Right cardiac atrium (tissue), 5 donors: ENCODE results near the gene PCDHGA12. TPM values are rescaled to one million over a fixed set of nuclear protein-coding genes. Genes with fewer than 3 reads are reported as not detected.
"Not testable (repeated sequence)": the region's sequence is repeated elsewhere in the genome, so short reads cannot be mapped to it uniquely, and the experiment has no call there.

Experiments
- ATAC-seq, 2 donors: fragments of 200-7000 bp; cut with Tn5 transposase; one replicate each; pipeline versions ENCODE4 v1.8.0 to v1.9.1; 2020; ENCODE audit warnings: moderate library complexity in 2 of 2, mild to moderate bottlenecking in 1 of 2
- DNase-seq, 3 donors: peaks; one replicate each; pipeline ENCODE4 v3.0.0-alpha.2; 2020
- H3K27ac ChIP-seq: one replicate; pipeline ENCODE4 v1.5.1; 2013; ENCODE audit warnings: mild to moderate bottlenecking, low read length, control low read depth, moderate library complexity
- H3K27me3 ChIP-seq: one replicate; pipeline ENCODE4 v1.6.1; 2013; ENCODE audit not compliant: control insufficient read depth, insufficient read depth
- H3K4me1 ChIP-seq: one replicate; pipeline ENCODE4 v1.6.1; 2013; ENCODE audit warnings: low read length; ENCODE audit not compliant: control insufficient read depth, insufficient read depth
- H3K4me3 ChIP-seq: one replicate; pipeline ENCODE4 v1.5.1; 2013; ENCODE audit warnings: low read length, control low read depth
- H3K9me3 ChIP-seq: one replicate; pipeline ENCODE4 v1.6.1; 2013; ENCODE audit warnings: low read length; ENCODE audit not compliant: control insufficient read depth
- WGBS: extraction: QIAGEN DNeasy Blood & Tissue Kit; methylation state at CpG from one replicate; pipeline ENCODE4 v1.1.7; 2013; 5-methylcytosine and 5-hydroxymethylcytosine counted together
- intact Hi-C, 4 donors: fragments of 100-400 bp; cut with DNase I; formaldehyde crosslinking; loops; one replicate each; pipeline versions ENCODE4 v1.11.0 to v1.14.0; 2022 to 2023
- long read RNA-seq, 4 donors: library from polyadenylated mRNA; unstranded; transcript quantifications; one replicate each; pipeline ENCODE4 v2.0.0, GENCODE V29; 2020 to 2021
- polyA plus RNA-seq: library from polyadenylated mRNA; stranded (reverse); fragments of 200-250 nt; gene quantifications from one replicate; pipeline ENCODE4 v1.2.3, GENCODE V29; 2013
- total RNA-seq, 4 donors: library from RNA; stranded (reverse); fragmentation: NEBNext Ultra II Directional; extraction: Animal tissue kit (Norgen Biotek cat#: 25700); gene quantifications; one replicate each; pipeline ENCODE4 v1.2.1, GENCODE V29; 2021
- donor health status: healthy with polysubstance abuse.
- donor health status: DM: no; HTN: yes; CAD: no.
- donor health status: DM: no; HTN: no; CAD: no.
- donor health status: DM: no; HTN: yes; CAD: no; lungs with severe emphysema.
- donor health status: DM: yes; HTN: yes; CAD: no.

The PCDHGA12 gene
- total RNA-seq (1 to 10 TPM; 4.8 to 7.1 (median 5.6) TPM), polyA plus RNA-seq (2.7 TPM)
- long read RNA-seq, donor 1, full-length matches to known transcripts: 3 of 8 reads
- long read RNA-seq, donor 1, partial matches to known transcripts: 3 of 8 reads
- long read RNA-seq, donor 1, other reads (novel, unspliced or antisense): 2 of 8 reads
- long read RNA-seq, donor 2, full-length matches to known transcripts: 4 of 6 reads
- long read RNA-seq, donor 2, partial matches to known transcripts: 1 of 6 reads
- long read RNA-seq, donor 2, other reads (novel, unspliced or antisense): 1 of 6 reads
- long read RNA-seq, donor 3, full-length matches to known transcripts: 5 of 10 reads
- long read RNA-seq, donor 3, partial matches to known transcripts: 4 of 10 reads
- long read RNA-seq, donor 3, other reads (novel, unspliced or antisense): 1 of 10 reads
- long read RNA-seq, donor 4, full-length matches to known transcripts: 1 of 1 reads
- long read RNA-seq, donor 4, partial matches to known transcripts: 0 of 1 reads
- long read RNA-seq, donor 4, other reads (novel, unspliced or antisense): 0 of 1 reads

- intact Hi-C loops: loop anchor here in 1 of 4 donors (5.0 kb wide), 1 partner anchor 92 kb away; no protein-coding TSS in a partner anchor
- no peak within 1 kb of the TSS for H3K27ac ChIP-seq
- 12% methylated on average over 33 of the region's 33 CpGs for WGBS
- DNase-seq (peak; percentile 66 to 81 (median 75)), ATAC-seq (peak; percentile 86 to 89)
- H3K27me3 ChIP-seq: no peaks in the 10 kb centered on the region
- no peaks in the 10 kb centered on the region for H3K4me1 ChIP-seq
- H3K9me3 ChIP-seq: peaks cover 11% of the 10 kb centered on the region
- peak within 1 kb of the TSS; percentile 1 for H3K4me3 ChIP-seq
These were observed at the start of gene PCDHGA12 for GRCh38 chr5:141430332-141431113. TSS of gene PCDHGA12 (plus strand) at chr5:141430507. CDS start at chr5:141430760, 253 bp downstream.

GRCh38 chr5:141382469-141383294 lies 47.6 kb upstream of the PCDHGA12 start, which contains the start of gene PCDHGA7:
TSS of gene PCDHGA7 (plus strand) at chr5:141382742. CDS start at chr5:141382900, 158 bp downstream.
- intact Hi-C loops: no loop called here
- no peaks in the 10 kb centered on the region for H3K27me3 ChIP-seq
- DNase-seq: no peak
- H3K4me3 ChIP-seq: peak within 1 kb of the TSS; percentile 58
- ATAC-seq: peak in 1 of 2 donors; percentile 32
- H3K4me1 ChIP-seq: no peaks in the 10 kb centered on the region
- peaks cover 4% of the 10 kb centered on the region for H3K9me3 ChIP-seq
- 13% methylated on average over 37 of the region's 37 CpGs for WGBS
- no peak within 1 kb of the TSS for H3K27ac ChIP-seq

- no peak for ATAC-seq
- peaks cover 4% of the 10 kb centered on the region for H3K9me3 ChIP-seq
- peak overlapping the region; percentile 58 for H3K4me3 ChIP-seq
- H3K27ac ChIP-seq: no peak overlapping the region
- no peaks in the 10 kb centered on the region for H3K27me3 ChIP-seq
- WGBS: 33% methylated on average over 21 of the region's 21 CpGs
- H3K4me1 ChIP-seq: no peaks in the 10 kb centered on the region
- no peak for DNase-seq
- intact Hi-C loops: no loop called here
These were observed 47.0 kb upstream of the PCDHGA12 start for GRCh38 chr5:141383345-141383744.

GRCh38 chr5:141384471-141385267 lies 45.6 kb upstream of the PCDHGA12 start:
- no peak for DNase-seq
- 43% methylated on average over 43 of the region's 43 CpGs for WGBS
- ATAC-seq: no peak
- peaks cover 4% of the 10 kb centered on the region for H3K9me3 ChIP-seq
- intact Hi-C loops: no loop called here
- H3K4me1 ChIP-seq: no peaks in the 10 kb centered on the region
- H3K27me3 ChIP-seq: no peaks in the 10 kb centered on the region
- H3K4me3 ChIP-seq: no peak overlapping the region
- H3K27ac ChIP-seq: no peak overlapping the region

GRCh38 chr5:141387557-141388311 lies 42.6 kb upstream of the PCDHGA12 start, which contains the start of gene PCDHGB4:
TSS of gene PCDHGB4 (plus strand) at chr5:141387698. CDS start at chr5:141387885, 187 bp downstream.
- H3K27me3 ChIP-seq, H3K9me3 ChIP-seq, H3K27ac ChIP-seq, H3K4me1 ChIP-seq, intact Hi-C loops: not testable (repeated sequence)
- 9% methylated on average over 22 of the region's 40 CpGs for whole genome bisulfite sequencing
- DNase-seq (peak in 2 of 3 donors; percentile 67 to 78), ATAC-seq (peak; percentile 69 to 76)
- H3K4me3 ChIP-seq: peak within 1 kb of the TSS; percentile 35

GRCh38 chr5:141388661-141389060 lies 41.6 kb upstream of the PCDHGA12 start:
- DNase-seq: no peak
- Histone ChIP-seq H3K27me3 (no peaks in the 10 kb centered on the region), H3K27ac (no peak overlapping the region), H3K4me3 (no peak overlapping the region), H3K4me1 (no peaks in the 10 kb centered on the region), H3K9me3 (peaks cover 9% of the 10 kb centered on the region)
- intact Hi-C loops: no loop called here
- WGBS: 42% methylated on average over 10 of the region's 10 CpGs
- no peak for ATAC-seq

- Histone ChIP-seq H3K4me3 (no peak overlapping the region), H3K27me3 (no peaks in the 10 kb centered on the region), H3K27ac (no peak overlapping the region), H3K9me3 (peaks cover 9% of the 10 kb centered on the region), H3K4me1 (no peaks in the 10 kb centered on the region)
- peak in 1 of 3 donors; percentile 35 for DNase-seq
- intact Hi-C loops: no loop called here
- ATAC-seq: no peak
- WGBS: 30% methylated on average over 77 of the region's 77 CpGs
These were observed 40.9 kb upstream of the PCDHGA12 start for GRCh38 chr5:141389153-141390042.

- DNase-seq (no peak), ATAC-seq (no peak)
- Histone ChIP-seq H3K4me3 (no peak within 1 kb of the TSS), H3K27ac (no peak within 1 kb of the TSS), H3K9me3 (peaks cover 13% of the 10 kb centered on the region), H3K27me3 (no peaks in the 10 kb centered on the region), H3K4me1 (no peaks in the 10 kb centered on the region)
- intact Hi-C loops: no loop called here
- WGBS: 26% methylated on average over 38 of the region's 38 CpGs
These were observed 37.7 kb upstream of the PCDHGA12 start, which contains the start of gene PCDHGA8 for GRCh38 chr5:141392429-141393198. TSS of gene PCDHGA8 (plus strand) at chr5:141392633. CDS start at chr5:141392814, 181 bp downstream.
